K562 (cell line): Measurements from ENCODE around the gene PSMB11. TPM values are rescaled to one million over a fixed set of nuclear protein-coding genes. Genes with fewer than 3 reads are reported as not detected.
A peak's percentile ranks its signal among the peaks of the same experiment; 100 is the strongest.

Experiments
- CREBBP ChIP-seq: IDR thresholded peaks from one replicate; pipeline ENCODE4 v1.6.1; 2012; ENCODE audit warnings: low read depth, mild to moderate bottlenecking, control low read depth, inconsistent platforms, low read length
- ERF ChIP-seq: fragments of 450-650 bp; formaldehyde crosslinking; IDR thresholded peaks from 2 replicates; pipeline ENCODE4 v1.4.0; 2020; ENCODE audit warnings: mild to moderate bottlenecking, mixed read lengths
- GATA2 ChIP-seq: sonication (generic); formaldehyde crosslinking; IDR thresholded peaks from 2 replicates; pipeline ENCODE4 v1.4.0; 2020; ENCODE audit warnings: mild to moderate bottlenecking, missing genetic modification reagents
- LEF1 ChIP-seq: fragments of 450-650 bp; IDR thresholded peaks from 2 replicates; pipeline ENCODE4 v1.6.1; 2016; ENCODE audit warnings: mild to moderate bottlenecking
- NUFIP1 ChIP-seq: fragments of 450-650 bp; IDR thresholded peaks from 2 replicates; pipeline ENCODE4 v1.6.1; 2018; ENCODE audit not compliant: partially characterized antibody
- PHB ChIP-seq: fragments of 250-450 bp; sonication (Bioruptor Pico); IDR thresholded peaks from 2 replicates; pipeline ENCODE4 v1.5.0; 2021
- PHTF2 ChIP-seq: fragments of 250-450 bp; sonication (Bioruptor Pico); IDR thresholded peaks from 2 replicates; pipeline ENCODE4 v1.5.0; 2021; ENCODE audit warnings: mild to moderate bottlenecking
- RBM34 ChIP-seq: fragments of 200-400 bp; formaldehyde crosslinking; IDR thresholded peaks from 2 replicates; pipeline ENCODE4 v1.6.1; 2018; ENCODE audit warnings: low read length, borderline replicate concordance; ENCODE audit not compliant: insufficient read depth
- SMAD3 ChIP-seq: fragments of 450-650 bp; formaldehyde crosslinking; conservative IDR thresholded peaks from 2 replicates; pipeline ENCODE4 v1.4.0; 2020; ENCODE audit warnings: mild to moderate bottlenecking
- SMARCE1 ChIP-seq: fragments of 450-650 bp; IDR thresholded peaks from 2 replicates; pipeline ENCODE4 v1.7.1; 2016; ENCODE audit warnings: mild to moderate bottlenecking
- TSC22D4 ChIP-seq: fragments of 450-650 bp; IDR thresholded peaks from 2 replicates; pipeline ENCODE4 v1.6.1; 2016; ENCODE audit warnings: missing genetic modification characterization, missing biosample characterization, control low read depth
- ZNF3 ChIP-seq: fragments of 250-450 bp; sonication (Bioruptor Pico); IDR thresholded peaks from 2 replicates; pipeline ENCODE4 v1.5.0; 2021; ENCODE audit warnings: mild to moderate bottlenecking, moderate library complexity
- ZNF57 ChIP-seq: fragments of 450-650 bp; formaldehyde crosslinking; IDR thresholded peaks from 2 replicates; pipeline ENCODE4 v1.4.0; 2020; ENCODE audit warnings: mild to moderate bottlenecking, moderate library complexity
- ZNF699 ChIP-seq: fragments of 250-450 bp; sonication (Bioruptor Pico); IDR thresholded peaks from 2 replicates; pipeline ENCODE4 v1.8.0; 2021; ENCODE audit warnings: mild to moderate bottlenecking, moderate library complexity; ENCODE audit not compliant: insufficient replicate concordance
- polyA plus RNA-seq, 8 experiments: library from polyadenylated mRNA; depleted of rRNA in 4 of 8; stranded (reverse) in 5 of 8; unstranded in 3 of 8; fragments of >200 nt; fragmentation: Nextera tagmentation in 2 of 8; fragmentation: Illumina TruSeq in 1 of 8; extraction: Ambion mirVana in 2 of 8; extraction: Trizol in 1 of 8; gene quantifications; 2 replicates each; pipeline versions ENCODE4 v1.2.1 to v1.2.3, GENCODE V29; 2011 to 2014; ENCODE audit warnings: inconsistent platforms in 1 of 8, missing spikeins in 1 of 8
- total RNA-seq, 7 experiments: library from RNA; depleted of rRNA in 6 of 7; stranded (reverse); fragments of >200 nt in 6 of 7; fragmentation: Illumina TruSeq in 2 of 7; extraction: Trizol in 2 of 7; gene quantifications; 2 replicates each; pipeline versions ENCODE4 v1.2.1 to v1.2.3, GENCODE V29; 2011 to 2021; ENCODE audit warnings: low replicate concordance in 1 of 7
- TF ChIP-seq, protein P1 (sequence below), 3 experiments: fragments of 200-800 bp in 1 of 3; fragments of 250-450 bp in 1 of 3; fragments of 450-650 bp in 1 of 3; sonication (Bioruptor Pico) in 1 of 3; sonication (Bioruptor generic) in 1 of 3; formaldehyde crosslinking in 1 of 3; IDR thresholded peaks; 2 replicates each; pipeline versions ENCODE4 v1.6.1 to v1.8.0; 2016 to 2022; ENCODE audit warnings: mild to moderate bottlenecking in 2 of 3, missing genetic modification characterization in 2 of 3, missing compliant biosample characterization in 1 of 3, moderate library complexity in 1 of 3
- TF ChIP-seq, protein P2 (sequence below): fragments of 250-450 bp; sonication (Bioruptor Pico); IDR thresholded peaks from 2 replicates; pipeline ENCODE4 v1.5.1; 2021; ENCODE audit warnings: mild to moderate bottlenecking
- TF ChIP-seq, protein P3 (sequence below): IDR thresholded peaks from 3 replicates; pipeline ENCODE4 v1.6.1; 2011; ENCODE audit warnings: borderline replicate concordance, mild to moderate bottlenecking, moderate library complexity; ENCODE audit not compliant: insufficient read length; ENCODE audit errors: extremely low read depth
- TF ChIP-seq, protein P4 (sequence below): sonication (generic); formaldehyde crosslinking; IDR thresholded peaks from 2 replicates; pipeline ENCODE4 v1.5.0; 2020; ENCODE audit warnings: missing genetic modification reagents

PSMB11 gene
- total and polyA plus RNA-seq, 9 of the 15 experiments (the other 6 are each of a cell fraction or from before 2014, with no cell fraction given): not detected

DNA sequence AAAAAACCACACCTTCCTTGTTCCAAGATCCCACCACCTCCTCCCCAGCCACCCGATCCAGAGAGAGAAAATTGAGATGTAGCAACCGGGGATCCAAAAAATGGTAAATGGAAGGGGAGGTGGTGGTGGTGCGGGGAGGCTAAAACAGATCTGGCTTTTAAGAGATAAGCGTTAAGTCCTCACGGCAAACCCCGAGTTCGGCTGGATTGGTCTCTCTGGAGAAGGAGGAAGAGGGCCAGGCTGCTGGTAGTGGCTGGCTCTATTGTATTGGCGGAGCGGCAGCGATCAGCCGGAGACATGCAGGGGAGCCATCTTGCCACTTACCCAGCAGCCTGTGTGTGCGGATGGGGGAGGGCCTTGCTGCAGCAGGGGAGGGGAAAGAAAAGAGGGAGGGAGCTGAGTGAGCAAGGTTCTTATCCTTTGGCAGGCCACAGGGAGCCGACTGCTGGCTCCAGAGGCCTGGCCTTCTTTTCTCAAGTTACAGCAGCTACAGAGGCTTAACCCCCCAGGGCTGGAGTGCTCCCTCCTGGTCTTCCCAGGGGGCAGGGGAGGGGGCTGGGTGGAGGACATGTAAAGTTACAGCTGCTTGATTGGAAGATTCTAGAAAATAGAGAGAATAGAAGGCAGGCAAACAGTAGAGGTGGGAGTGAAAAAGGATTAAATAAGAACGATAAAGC, 29.4 kb downstream of the PSMB11 start (continued):
- TF ChIP-seq, protein P1, sequence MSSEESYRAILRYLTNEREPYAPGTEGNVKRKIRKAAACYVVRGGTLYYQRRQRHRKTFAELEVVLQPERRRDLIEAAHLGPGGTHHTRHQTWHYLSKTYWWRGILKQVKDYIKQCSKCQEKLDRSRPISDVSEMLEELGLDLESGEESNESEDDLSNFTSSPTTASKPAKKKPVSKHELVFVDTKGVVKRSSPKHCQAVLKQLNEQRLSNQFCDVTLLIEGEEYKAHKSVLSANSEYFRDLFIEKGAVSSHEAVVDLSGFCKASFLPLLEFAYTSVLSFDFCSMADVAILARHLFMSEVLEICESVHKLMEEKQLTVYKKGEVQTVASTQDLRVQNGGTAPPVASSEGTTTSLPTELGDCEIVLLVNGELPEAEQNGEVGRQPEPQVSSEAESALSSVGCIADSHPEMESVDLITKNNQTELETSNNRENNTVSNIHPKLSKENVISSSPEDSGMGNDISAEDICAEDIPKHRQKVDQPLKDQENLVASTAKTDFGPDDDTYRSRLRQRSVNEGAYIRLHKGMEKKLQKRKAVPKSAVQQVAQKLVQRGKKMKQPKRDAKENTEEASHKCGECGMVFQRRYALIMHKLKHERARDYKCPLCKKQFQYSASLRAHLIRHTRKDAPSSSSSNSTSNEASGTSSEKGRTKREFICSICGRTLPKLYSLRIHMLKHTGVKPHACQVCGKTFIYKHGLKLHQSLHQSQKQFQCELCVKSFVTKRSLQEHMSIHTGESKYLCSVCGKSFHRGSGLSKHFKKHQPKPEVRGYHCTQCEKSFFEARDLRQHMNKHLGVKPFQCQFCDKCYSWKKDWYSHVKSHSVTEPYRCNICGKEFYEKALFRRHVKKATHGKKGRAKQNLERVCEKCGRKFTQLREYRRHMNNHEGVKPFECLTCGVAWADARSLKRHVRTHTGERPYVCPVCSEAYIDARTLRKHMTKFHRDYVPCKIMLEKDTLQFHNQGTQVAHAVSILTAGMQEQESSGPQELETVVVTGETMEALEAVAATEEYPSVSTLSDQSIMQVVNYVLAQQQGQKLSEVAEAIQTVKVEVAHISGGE (CRISPR knock-in tag; IDR thresholded peaks at IDR 0.05): no peak
- no peak for TF ChIP-seq PHB (CRISPR knock-in tag)
- TF ChIP-seq RBM34: no peak
- no peak for TF ChIP-seq ZNF3
- no peak for TF ChIP-seq ZNF57 (CRISPR knock-in tag)
- TF ChIP-seq SMAD3 (CRISPR knock-in tag): 0 out of 2 replicates have a peak, but pooled peaks have one; percentile 4
- no peak for TF ChIP-seq PHTF2 (CRISPR knock-in tag)
- TF ChIP-seq, protein P2, sequence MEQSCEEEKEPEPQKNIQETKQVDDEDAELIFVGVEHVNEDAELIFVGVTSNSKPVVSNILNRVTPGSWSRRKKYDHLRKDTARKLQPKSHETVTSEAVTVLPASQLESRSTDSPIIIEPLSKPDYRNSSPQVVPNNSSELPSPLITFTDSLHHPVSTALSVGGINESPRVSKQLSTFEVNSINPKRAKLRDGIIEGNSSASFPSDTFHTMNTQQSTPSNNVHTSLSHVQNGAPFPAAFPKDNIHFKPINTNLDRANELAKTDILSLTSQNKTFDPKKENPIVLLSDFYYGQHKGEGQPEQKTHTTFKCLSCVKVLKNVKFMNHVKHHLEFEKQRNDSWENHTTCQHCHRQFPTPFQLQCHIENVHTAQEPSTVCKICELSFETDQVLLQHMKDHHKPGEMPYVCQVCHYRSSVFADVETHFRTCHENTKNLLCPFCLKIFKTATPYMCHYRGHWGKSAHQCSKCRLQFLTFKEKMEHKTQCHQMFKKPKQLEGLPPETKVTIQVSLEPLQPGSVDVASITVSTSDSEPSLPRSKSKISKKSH (CRISPR knock-in tag): no peak
- TF ChIP-seq ZNF699 (CRISPR knock-in tag): no peak
- no peak for TF ChIP-seq ERF (CRISPR knock-in tag)
- no peak for TF ChIP-seq SMARCE1
- TF ChIP-seq, protein P3, sequence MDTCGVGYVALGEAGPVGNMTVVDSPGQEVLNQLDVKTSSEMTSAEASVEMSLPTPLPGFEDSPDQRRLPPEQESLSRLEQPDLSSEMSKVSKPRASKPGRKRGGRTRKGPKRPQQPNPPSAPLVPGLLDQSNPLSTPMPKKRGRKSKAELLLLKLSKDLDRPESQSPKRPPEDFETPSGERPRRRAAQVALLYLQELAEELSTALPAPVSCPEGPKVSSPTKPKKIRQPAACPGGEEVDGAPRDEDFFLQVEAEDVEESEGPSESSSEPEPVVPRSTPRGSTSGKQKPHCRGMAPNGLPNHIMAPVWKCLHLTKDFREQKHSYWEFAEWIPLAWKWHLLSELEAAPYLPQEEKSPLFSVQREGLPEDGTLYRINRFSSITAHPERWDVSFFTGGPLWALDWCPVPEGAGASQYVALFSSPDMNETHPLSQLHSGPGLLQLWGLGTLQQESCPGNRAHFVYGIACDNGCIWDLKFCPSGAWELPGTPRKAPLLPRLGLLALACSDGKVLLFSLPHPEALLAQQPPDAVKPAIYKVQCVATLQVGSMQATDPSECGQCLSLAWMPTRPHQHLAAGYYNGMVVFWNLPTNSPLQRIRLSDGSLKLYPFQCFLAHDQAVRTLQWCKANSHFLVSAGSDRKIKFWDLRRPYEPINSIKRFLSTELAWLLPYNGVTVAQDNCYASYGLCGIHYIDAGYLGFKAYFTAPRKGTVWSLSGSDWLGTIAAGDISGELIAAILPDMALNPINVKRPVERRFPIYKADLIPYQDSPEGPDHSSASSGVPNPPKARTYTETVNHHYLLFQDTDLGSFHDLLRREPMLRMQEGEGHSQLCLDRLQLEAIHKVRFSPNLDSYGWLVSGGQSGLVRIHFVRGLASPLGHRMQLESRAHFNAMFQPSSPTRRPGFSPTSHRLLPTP: no peak
- no peak for TF ChIP-seq LEF1
- TF ChIP-seq NUFIP1: peak; percentile 28
- no peak for TF ChIP-seq GATA2 (CRISPR knock-in tag)
- TF ChIP-seq, protein P4, sequence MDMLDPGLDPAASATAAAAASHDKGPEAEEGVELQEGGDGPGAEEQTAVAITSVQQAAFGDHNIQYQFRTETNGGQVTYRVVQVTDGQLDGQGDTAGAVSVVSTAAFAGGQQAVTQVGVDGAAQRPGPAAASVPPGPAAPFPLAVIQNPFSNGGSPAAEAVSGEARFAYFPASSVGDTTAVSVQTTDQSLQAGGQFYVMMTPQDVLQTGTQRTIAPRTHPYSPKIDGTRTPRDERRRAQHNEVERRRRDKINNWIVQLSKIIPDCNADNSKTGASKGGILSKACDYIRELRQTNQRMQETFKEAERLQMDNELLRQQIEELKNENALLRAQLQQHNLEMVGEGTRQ (CRISPR knock-in tag): no peak
- no peak for TF ChIP-seq TSC22D4 (tag)
- TF ChIP-seq CREBBP: no peak
